Right ventricle myocardium superior (tissue), 1 donor: ENCODE data around the gene NPB. TPM values are rescaled to one million over a fixed set of nuclear protein-coding genes. Genes with fewer than 3 reads are reported as not detected.
"Not testable (repeated sequence)": the region's sequence is repeated elsewhere in the genome, so short reads cannot be mapped to it uniquely, and the experiment has no call there.

ENCODE experiments used
- ATAC-seq: fragments of 200-7000 bp; cut with Tn5 transposase; one replicate; pipeline ENCODE4 v1.9.1; 2020; ENCODE audit warnings: mild to moderate bottlenecking; ENCODE audit not compliant: poor library complexity
- DNase-seq: peaks from one replicate; pipeline ENCODE4 v3.0.0-alpha.2; 2020
- intact Hi-C: fragments of 100-400 bp; cut with DNase I; formaldehyde crosslinking; loops from one replicate; pipeline ENCODE4 v1.11.2; 2022
- total RNA-seq: library from RNA; stranded (reverse); fragmentation: NEBNext Ultra II Directional; extraction: Animal tissue kit (Norgen Biotek cat#: 25700); gene quantifications from one replicate; pipeline ENCODE4 v1.2.1, GENCODE V29; 2021
- donor health status: DM: no; HTN: yes; CAD: no; lungs with severe emphysema.

The NPB gene
- total RNA-seq, 1 donor from 2014 or later, result 0.24 TPM

- no peak for ATAC-seq
- intact Hi-C loops, result no loop called here
- no peak for DNase-seq
These were observed 7.2 kb downstream of the NPB start for GRCh38 chr17:81909231-81909630.

- DNase-seq (no peak), ATAC-seq (no peak)
- intact Hi-C loops, result no loop called here
These were observed 8.2 kb downstream of the NPB start for GRCh38 chr17:81909966-81910839.

- DNase-seq, result no peak
- intact Hi-C loops, result no loop called here
- ATAC-seq, result no peak
These were observed 8.8 kb downstream of the NPB start for GRCh38 chr17:81910840-81911276.

GRCh38 chr17:81911277-81911961 is 9.4 kb downstream of the NPB start, which contains the start of gene PCYT2:
Gene PCYT2 (minus strand): TSS chr17:81911399. CDS start chr17:81911355, 44 bp downstream.
- intact Hi-C loops, result no loop called here
- ATAC-seq, result peak; percentile 95

GRCh38 chr17:81911969-81912368 is 9.9 kb downstream of the NPB start:
- intact Hi-C loops, result no loop called here
- no peak for ATAC-seq
- DNase-seq, result no peak

More at GRCh38 chr17:81911277-81911961, 9.4 kb downstream of the NPB start, which contains the start of gene PCYT2:
- DNase-seq, result peak; percentile 93

- ATAC-seq (no peak), DNase-seq (no peak)
- intact Hi-C loops, result no loop called here
These were observed 10.6 kb downstream of the NPB start for GRCh38 chr17:81912441-81913309.

- intact Hi-C loops, result no loop called here
- ATAC-seq (no peak), DNase-seq (no peak)
These were observed 11.5 kb downstream of the NPB start for GRCh38 chr17:81913394-81914102.

GRCh38 chr17:81914103-81914850 is 12.2 kb downstream of the NPB start:
- intact Hi-C loops, result no loop called here
- no peak for DNase-seq
- ATAC-seq, result no peak

- intact Hi-C loops, result no loop called here
- no peak for DNase-seq
- ATAC-seq, result no peak
These were observed 13.3 kb downstream of the NPB start for GRCh38 chr17:81915331-81915730.

GRCh38 chr17:81916234-81917001 is 14.4 kb downstream of the NPB start:
- DNase-seq, result no peak
- intact Hi-C loops, result no loop called here

GRCh38 chr17:81917565-81918332 is 15.7 kb downstream of the NPB start, which contains the start of gene SIRT7:
Gene SIRT7 (minus strand): TSS chr17:81918176. CDS start chr17:81918131, 45 bp downstream.
- intact Hi-C loops, result no loop called here
- peak; percentile 86 for DNase-seq
- ATAC-seq, result peak; percentile 87

More at GRCh38 chr17:81916234-81917001, 14.4 kb downstream of the NPB start:
- no peak for ATAC-seq

- intact Hi-C loops, DNase-seq: not testable (repeated sequence)
- ATAC-seq, result peak; percentile 9
These were observed 16.3 kb downstream of the NPB start for GRCh38 chr17:81918333-81918669.

- ATAC-seq, result no peak
- DNase-seq, result no peak
- intact Hi-C loops, result no loop called here
These were observed 17.0 kb downstream of the NPB start for GRCh38 chr17:81918832-81919545.

- DNase-seq (no peak), ATAC-seq (no peak)
- intact Hi-C loops, result no loop called here
These were observed 18.8 kb downstream of the NPB start for GRCh38 chr17:81920612-81921536.

- ATAC-seq (no peak), DNase-seq (no peak)
- intact Hi-C loops, result no loop called here
These were observed 19.5 kb downstream of the NPB start for GRCh38 chr17:81921537-81921862.
